ENCODE results near the gene ABHD17B.

DNA sequence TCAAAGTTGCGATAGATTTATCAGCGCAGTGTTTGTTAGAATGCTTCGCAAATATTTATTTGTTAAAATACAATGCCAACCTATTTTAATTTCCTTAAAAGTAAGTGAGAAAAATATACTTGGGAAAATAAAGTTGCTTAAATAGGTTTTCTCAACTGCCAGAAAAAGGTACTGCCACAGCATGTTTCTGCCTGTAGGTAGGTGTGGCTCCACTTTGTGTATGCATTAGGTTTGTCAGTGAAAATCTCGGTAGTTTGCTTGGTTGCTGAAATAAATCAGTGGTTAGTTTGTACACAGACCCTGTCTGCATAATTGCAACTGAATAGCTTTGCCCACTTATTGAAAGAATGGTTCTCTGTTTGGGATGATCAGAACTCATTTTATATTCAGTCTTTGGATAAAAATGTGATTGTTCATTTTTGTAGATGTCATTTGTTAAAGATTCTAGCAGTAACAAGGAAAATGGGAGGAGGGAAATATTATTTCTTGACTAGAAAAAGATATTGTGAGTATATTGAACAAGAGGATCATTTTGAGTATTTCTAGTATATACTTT, 26.2 kb upstream of the ABHD17B start:
- TF ChIP-seq, protein P1, sequence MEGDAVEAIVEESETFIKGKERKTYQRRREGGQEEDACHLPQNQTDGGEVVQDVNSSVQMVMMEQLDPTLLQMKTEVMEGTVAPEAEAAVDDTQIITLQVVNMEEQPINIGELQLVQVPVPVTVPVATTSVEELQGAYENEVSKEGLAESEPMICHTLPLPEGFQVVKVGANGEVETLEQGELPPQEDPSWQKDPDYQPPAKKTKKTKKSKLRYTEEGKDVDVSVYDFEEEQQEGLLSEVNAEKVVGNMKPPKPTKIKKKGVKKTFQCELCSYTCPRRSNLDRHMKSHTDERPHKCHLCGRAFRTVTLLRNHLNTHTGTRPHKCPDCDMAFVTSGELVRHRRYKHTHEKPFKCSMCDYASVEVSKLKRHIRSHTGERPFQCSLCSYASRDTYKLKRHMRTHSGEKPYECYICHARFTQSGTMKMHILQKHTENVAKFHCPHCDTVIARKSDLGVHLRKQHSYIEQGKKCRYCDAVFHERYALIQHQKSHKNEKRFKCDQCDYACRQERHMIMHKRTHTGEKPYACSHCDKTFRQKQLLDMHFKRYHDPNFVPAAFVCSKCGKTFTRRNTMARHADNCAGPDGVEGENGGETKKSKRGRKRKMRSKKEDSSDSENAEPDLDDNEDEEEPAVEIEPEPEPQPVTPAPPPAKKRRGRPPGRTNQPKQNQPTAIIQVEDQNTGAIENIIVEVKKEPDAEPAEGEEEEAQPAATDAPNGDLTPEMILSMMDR (conservative IDR thresholded peaks at IDR 0.05; ENCODE audit: low read length): no peak
- TF ChIP-seq EZH2phosphoT487 (IDR thresholded peaks at IDR 0.05; ENCODE audit: borderline replicate concordance): no peak
